Testis (tissue), 2 donors: Measurements from ENCODE around the gene VWA1.

Experiments
- CTCF ChIP-seq, 3 experiments: fragments of 450-650 bp in 2 of 3; fragments of 200-600 bp in 1 of 3; sonication (generic) in 1 of 3; IDR thresholded peaks; one replicate each; pipeline ENCODE4 v1.5.1; 2016 to 2019; ENCODE audit warnings: antibody characterized with exemption in 3 of 3, mild to moderate bottlenecking in 2 of 3, moderate library complexity in 1 of 3
- POLR2A ChIP-seq: fragments of 450-650 bp; IDR thresholded peaks from one replicate; pipeline ENCODE4 v1.6.1; 2017; ENCODE audit warnings: antibody characterized with exemption, mild to moderate bottlenecking, moderate library complexity

GRCh38 chr1:1455366-1455884, 19.9 kb downstream of the VWA1 start:
- TF ChIP-seq CTCF (IDR thresholded peaks at IDR 0.05) = no peak
- TF ChIP-seq POLR2A = no peak
